Activated CD4-positive, alpha-beta T cell treated with anti-CD3 and anti-CD28 coated beads, Interleukin-2, Interleukin-6, amounts not matched to agents 100 ng/mL and 50 ng/mL, durations not matched to agents 16 hours and 8 hours (primary cell): ENCODE results near the gene COMTD1.
A peak's percentile ranks its signal among the peaks of the same experiment; 100 is the strongest.

Experiments used
- DNase-seq: peaks from one replicate; pipeline ENCODE4 v3.0.0-alpha.2; 2020

The COMTD1 gene

DNA sequence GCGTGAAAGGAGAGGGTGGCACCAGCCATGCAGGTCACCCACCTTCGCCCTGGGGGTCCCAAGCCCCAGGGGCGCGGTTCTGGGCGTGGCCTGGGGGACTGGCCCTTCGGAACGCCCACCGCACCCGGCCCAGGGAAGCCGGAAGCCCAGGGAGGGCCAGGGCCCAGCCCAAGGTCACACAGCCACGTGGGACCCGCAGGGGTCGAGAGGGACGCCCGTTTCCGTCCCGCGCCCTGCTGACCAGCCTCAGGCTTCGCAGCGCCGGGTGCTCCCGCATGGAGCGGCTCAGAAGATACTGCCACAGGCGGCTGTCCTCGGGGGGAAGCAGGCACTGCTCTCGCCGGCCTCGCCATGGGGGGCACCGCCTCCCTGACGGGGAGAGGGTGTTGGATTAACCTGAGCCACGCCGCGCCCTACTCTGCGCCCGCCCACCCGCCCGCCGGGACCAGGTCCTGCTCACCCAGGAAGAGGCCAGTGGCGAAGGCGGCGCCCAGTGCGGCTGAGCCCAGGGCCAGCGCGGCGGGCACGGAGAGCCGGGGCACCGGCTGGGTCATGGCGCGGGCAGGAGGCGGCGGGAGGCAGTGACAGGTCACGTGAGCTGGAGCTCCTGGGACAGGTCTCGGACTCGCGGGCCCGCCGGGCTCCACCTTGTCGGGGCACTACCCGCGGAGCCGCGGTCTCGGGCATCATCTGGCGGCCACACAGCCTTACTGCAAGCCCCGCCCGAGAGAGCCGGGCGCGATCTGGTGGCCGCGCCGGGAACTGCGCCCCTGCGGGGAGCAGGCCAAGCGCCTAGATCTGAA, at the start of gene COMTD1:
TSS of gene COMTD1 (minus strand) at position 583 of the 803 bp plus-strand sequence. CDS start at position 554, 29 bp downstream.
- DNase-seq, result peak; percentile 98

DNA sequence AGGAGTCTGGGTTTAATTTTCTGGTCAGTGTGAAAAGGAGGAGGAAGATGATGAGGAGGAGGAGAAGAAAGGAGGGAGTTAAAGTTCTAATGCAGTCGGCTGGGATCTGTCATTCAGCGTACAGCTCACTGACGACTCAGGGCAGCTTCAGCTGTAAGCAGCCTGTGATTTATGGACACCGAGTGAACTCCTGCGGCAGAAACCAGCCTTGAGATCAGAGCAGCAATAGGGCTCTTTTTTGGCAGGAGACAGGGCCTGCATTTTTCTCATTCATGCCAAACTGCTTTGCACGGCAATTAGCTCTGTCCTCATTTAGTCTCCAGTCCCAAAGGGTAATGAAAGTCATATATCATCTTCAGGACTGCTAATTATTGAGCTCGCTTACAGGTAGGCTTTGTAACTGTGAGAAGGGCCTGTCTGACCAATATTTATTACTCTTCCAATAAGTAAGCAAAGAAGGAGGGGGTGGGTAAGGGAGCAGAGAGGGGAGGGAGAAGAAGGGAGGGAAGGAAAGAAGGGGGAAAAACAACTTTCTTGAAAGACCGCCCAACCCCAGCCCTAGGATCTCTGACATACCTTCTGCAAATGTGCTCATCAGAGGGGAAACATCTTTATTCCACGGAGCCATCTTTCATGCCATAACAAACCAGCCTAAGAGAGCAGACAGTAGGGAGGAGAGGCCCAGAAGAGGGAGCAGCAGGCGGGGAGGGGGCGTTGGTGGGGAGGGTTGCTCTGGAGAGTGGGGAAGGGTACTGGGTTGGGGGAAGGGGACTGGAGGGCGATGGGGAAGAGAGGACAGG, 48.1 kb upstream of the COMTD1 start:
- no peak for DNase-seq

GRCh38 chr10:75283078-75283670, 47.4 kb upstream of the COMTD1 start:
- no peak for DNase-seq

DNA sequence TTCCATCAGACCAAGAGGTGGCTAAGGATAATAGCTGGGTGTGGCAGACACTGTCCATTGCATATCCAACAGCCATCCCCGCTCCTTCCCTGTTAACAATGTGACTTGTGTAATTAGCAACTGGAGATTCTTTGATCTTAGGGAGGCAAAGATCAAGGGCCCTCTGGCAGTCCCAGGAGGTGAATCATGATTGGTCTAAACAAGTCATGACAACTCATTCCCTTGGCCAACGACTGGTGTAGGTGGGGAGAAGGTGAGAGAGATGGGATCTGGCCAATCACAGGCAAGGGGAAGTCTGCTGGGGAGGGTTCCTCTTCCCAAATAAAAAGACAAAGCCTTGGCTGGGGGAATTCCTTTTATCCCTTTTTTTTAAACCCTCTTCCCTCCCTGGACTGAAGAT, 46.2 kb upstream of the COMTD1 start:
- DNase-seq, result no peak

DNA sequence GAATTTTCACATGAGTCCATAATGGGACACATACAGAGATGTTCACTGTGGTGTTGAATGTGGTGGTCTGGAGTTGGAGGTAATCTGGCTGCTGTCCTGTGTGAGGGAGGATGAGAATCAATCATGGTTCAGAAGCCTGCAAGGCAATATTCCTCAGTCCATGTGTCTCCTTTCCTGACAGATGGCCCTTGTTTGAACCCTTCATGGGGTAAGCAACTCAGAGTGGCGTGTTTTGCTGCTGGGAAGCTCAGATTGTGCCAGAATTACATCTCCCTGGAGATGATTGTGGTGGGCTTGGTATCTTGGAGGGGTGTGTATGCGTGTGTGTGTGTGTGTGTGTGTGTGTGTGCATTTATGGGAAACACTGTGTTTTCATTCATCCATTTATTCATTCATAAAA, 44.5 kb upstream of the COMTD1 start:
- no peak for DNase-seq

- DNase-seq, result no peak
Measured at GRCh38 chr10:75276069-75276872, 40.5 kb upstream of the COMTD1 start.

DNA sequence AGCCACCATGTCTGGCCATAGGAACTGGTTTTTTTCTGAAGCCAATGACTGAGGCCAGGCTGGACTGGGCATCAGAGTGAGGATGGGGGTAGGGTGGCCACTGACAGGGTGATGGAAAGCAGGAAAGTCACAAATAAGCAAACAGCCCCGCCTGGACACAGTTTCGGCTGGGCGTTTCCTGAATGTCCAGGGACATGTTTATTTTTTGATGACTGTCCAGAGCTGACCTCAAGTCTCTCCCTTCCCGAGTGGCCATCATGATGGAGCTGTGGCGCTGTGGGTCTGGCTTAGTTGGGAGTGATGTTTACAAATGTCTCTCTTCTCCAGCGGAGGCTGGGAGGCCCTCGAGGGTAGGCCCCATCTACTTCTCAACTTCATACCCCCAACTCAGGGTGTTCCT, 37.1 kb upstream of the COMTD1 start:
- DNase-seq, result no peak

- DNase-seq, result no peak
Measured at GRCh38 chr10:75272094-75272493, 36.3 kb upstream of the COMTD1 start.

GRCh38 chr10:75269605-75270004, 33.8 kb upstream of the COMTD1 start:
- no peak for DNase-seq

DNA sequence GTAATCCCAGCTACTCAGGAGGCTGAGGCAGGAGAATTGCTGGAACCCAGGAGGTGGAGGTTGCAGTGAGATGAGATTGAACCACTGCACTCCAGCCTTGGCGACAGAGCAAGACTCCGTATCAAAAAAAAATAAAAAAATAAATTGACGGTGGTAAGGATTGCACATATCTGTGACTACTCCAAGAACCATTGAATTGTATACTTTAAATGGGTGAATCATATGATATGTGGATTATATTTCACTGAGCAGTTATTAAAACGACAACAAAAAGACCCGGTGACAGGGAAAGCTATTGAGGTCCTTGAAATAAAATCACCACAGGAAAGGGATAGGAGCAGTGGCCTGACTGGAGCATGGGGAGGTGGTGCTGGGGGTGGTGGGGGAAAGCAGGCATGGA, 31.2 kb upstream of the COMTD1 start:
- no peak for DNase-seq

DNA sequence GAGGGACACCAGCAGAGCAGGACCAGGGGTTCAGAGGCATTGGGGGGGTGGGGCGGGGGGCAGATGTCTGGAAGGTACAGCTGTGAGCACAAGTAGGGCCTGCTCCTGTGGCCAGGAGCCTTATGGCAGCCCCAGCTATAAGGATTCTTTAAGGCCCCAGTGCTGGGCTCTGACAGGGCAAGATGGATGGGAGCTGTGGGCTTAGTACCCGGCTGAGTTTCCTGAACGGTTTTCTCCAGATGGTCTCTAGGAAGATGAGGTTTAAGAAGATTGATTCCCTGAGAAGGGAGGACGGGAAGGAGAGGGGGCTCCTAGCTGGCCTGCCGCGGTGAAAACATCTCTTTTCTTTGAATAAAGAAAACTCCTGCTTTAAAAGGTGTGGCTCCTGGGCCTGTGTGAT, 30.1 kb upstream of the COMTD1 start:
- DNase-seq, result no peak

GRCh38 chr10:75263806-75264205, 28.0 kb upstream of the COMTD1 start:
- DNase-seq, result no peak

GRCh38 chr10:75261813-75262705, 26.3 kb upstream of the COMTD1 start:
- no peak for DNase-seq

- no peak for DNase-seq
Measured at GRCh38 chr10:75260990-75261389, 25.2 kb upstream of the COMTD1 start.

- no peak for DNase-seq
Measured at GRCh38 chr10:75254739-75255138, 19.0 kb upstream of the COMTD1 start.

- DNase-seq, result no peak
Measured at GRCh38 chr10:75253281-75254220, 17.8 kb upstream of the COMTD1 start.

DNA sequence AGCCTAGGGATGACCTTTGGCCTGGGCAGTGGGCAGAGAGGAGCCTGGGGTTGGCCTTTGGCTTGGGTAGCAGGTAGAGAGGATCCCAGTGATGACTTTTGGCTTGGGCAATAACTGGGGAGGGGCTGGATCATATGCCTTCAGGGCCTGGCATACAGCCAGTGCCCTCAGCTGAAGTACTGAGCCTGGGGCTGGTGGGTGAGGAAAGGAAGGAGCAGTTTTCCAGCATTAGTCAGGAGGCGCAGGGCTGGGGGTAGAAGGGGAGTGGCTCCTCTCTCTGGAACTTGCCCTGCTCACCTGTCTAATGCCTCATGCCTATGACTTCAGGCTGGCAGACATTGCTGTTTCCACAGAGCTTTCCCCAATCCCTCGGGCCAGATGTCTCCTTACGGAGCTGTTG, 15.2 kb upstream of the COMTD1 start:
- DNase-seq, result no peak

- DNase-seq, result no peak
Measured at GRCh38 chr10:75247797-75248196, 12.0 kb upstream of the COMTD1 start.

- DNase-seq, result no peak
Measured at GRCh38 chr10:75246506-75246905, 10.7 kb upstream of the COMTD1 start.

GRCh38 chr10:75245354-75246250, 9.8 kb upstream of the COMTD1 start:
- DNase-seq, result no peak
